Measurements from ENCODE around the gene LMAN1. TPM values are rescaled to one million over a fixed set of nuclear protein-coding genes. Genes with fewer than 3 reads are reported as not detected.

The LMAN1 gene
- total RNA-seq, 1 donor from 2014 or later = 123 TPM

GRCh38 chr18:59386909-59387686 lies 28.0 kb upstream of the LMAN1 start:
- Histone ChIP-seq H3K27ac (ENCODE audit: low read depth, low read length) (no peak overlapping the region), H3K9ac (ENCODE audit: low read length) (no peak overlapping the region), H3K4me3 (ENCODE audit: insufficient read depth, low read depth, low read length) (no peak overlapping the region), H3K4me2 (ENCODE audit: low read length) (no peak overlapping the region), H3K9me3 (ENCODE audit: insufficient read depth, low read depth, low read length) (no peaks in the 10 kb centered on the region), H3K36me3 (ENCODE audit: insufficient read depth, low read length) (no peaks in the 10 kb centered on the region), H3K4me1 (ENCODE audit: insufficient read depth, low read length) (no peaks in the 10 kb centered on the region), H3K27me3 (ENCODE audit: insufficient read depth, low read length) (peaks cover 6% of the 10 kb centered on the region), H4K20me1 (ENCODE audit: insufficient read depth, low read length) (no peaks in the 10 kb centered on the region), H2AFZ (ENCODE audit: low read depth, low read length) (peak overlapping the region; percentile 1), H3K79me2 (ENCODE audit: insufficient read depth, low read length) (no peaks in the 10 kb centered on the region)
- DNase-seq (ENCODE audit: low read depth) (no peak), FAIRE-seq (no peak)
- H3K4me1 Mint-ChIP-seq (ENCODE audit: low read depth, unreplicated experiment) = peaks cover 4% of the 10 kb centered on the region
- H3K4me3 Mint-ChIP-seq (ENCODE audit: unreplicated experiment) = no peak overlapping the region
- H3K9me3 Mint-ChIP-seq (ENCODE audit: unreplicated experiment) = no peaks in the 10 kb centered on the region
- no peaks in the 10 kb centered on the region for H3K36me3 Mint-ChIP-seq (ENCODE audit: low read depth, unreplicated experiment)
- TF ChIP-seq EZH2 (IDR thresholded peaks at IDR 0.05; ENCODE audit: insufficient read depth, low read length) (no peak), CTCF (IDR thresholded peaks at IDR 0.05; ENCODE audit: insufficient read depth, low read depth, low read length) (no peak)
- no peak overlapping the region for H3K27ac Mint-ChIP-seq (ENCODE audit: unreplicated experiment)
- peaks cover 6% of the 10 kb centered on the region for H3K27me3 Mint-ChIP-seq (ENCODE audit: low read depth, unreplicated experiment)

GRCh38 chr18:59385191-59385590 lies 26.1 kb upstream of the LMAN1 start:
- no peak overlapping the region for H3K27ac Mint-ChIP-seq (ENCODE audit: unreplicated experiment)
- no peaks in the 10 kb centered on the region for H3K9me3 ChIP-seq (ENCODE audit: insufficient read depth, low read depth, low read length)
- H3K9ac ChIP-seq (ENCODE audit: low read length) = no peak overlapping the region
- no peaks in the 10 kb centered on the region for H3K36me3 ChIP-seq (ENCODE audit: insufficient read depth, low read length)
- DNase-seq (ENCODE audit: low read depth) (no peak), FAIRE-seq (no peak)
- H3K4me1 Mint-ChIP-seq (ENCODE audit: low read depth, unreplicated experiment) = peaks cover 4% of the 10 kb centered on the region
- H3K27me3 ChIP-seq (ENCODE audit: insufficient read depth, low read length) = peaks cover 6% of the 10 kb centered on the region
- no peak overlapping the region for H3K4me3 Mint-ChIP-seq (ENCODE audit: unreplicated experiment)
- no peak overlapping the region for H3K4me3 ChIP-seq (ENCODE audit: insufficient read depth, low read depth, low read length)
- H2AFZ ChIP-seq (ENCODE audit: low read depth, low read length) = no peak overlapping the region
- peaks cover 8% of the 10 kb centered on the region for H3K27me3 Mint-ChIP-seq (ENCODE audit: low read depth, unreplicated experiment)
- no peak overlapping the region for H3K27ac ChIP-seq (ENCODE audit: low read depth, low read length)
- H3K36me3 Mint-ChIP-seq (ENCODE audit: low read depth, unreplicated experiment) = no peaks in the 10 kb centered on the region
- H3K79me2 ChIP-seq (ENCODE audit: insufficient read depth, low read length) = no peaks in the 10 kb centered on the region
- H4K20me1 ChIP-seq (ENCODE audit: insufficient read depth, low read length) = no peaks in the 10 kb centered on the region
- TF ChIP-seq EZH2 (IDR thresholded peaks at IDR 0.05; ENCODE audit: insufficient read depth, low read length) (no peak), CTCF (IDR thresholded peaks at IDR 0.05; ENCODE audit: insufficient read depth, low read depth, low read length) (no peak)
- H3K4me1 ChIP-seq (ENCODE audit: insufficient read depth, low read length) = no peaks in the 10 kb centered on the region
- H3K4me2 ChIP-seq (ENCODE audit: low read length) = no peak overlapping the region
- peaks cover 2% of the 10 kb centered on the region for H3K9me3 Mint-ChIP-seq (ENCODE audit: unreplicated experiment)

GRCh38 chr18:59383851-59384250 lies 24.8 kb upstream of the LMAN1 start:
- no peaks in the 10 kb centered on the region for H3K9me3 ChIP-seq (ENCODE audit: insufficient read depth, low read depth, low read length)
- H3K4me3 ChIP-seq (ENCODE audit: insufficient read depth, low read depth, low read length) = no peak overlapping the region
- peaks cover 11% of the 10 kb centered on the region for H3K27me3 ChIP-seq (ENCODE audit: insufficient read depth, low read length)
- Mint-ChIP-seq H3K27ac (ENCODE audit: unreplicated experiment) (no peak overlapping the region), H3K9me3 (ENCODE audit: unreplicated experiment) (peaks cover 6% of the 10 kb centered on the region), H3K4me1 (ENCODE audit: low read depth, unreplicated experiment) (peaks cover 3% of the 10 kb centered on the region), H3K27me3 (ENCODE audit: low read depth, unreplicated experiment) (peaks cover 11% of the 10 kb centered on the region), H3K36me3 (ENCODE audit: low read depth, unreplicated experiment) (no peaks in the 10 kb centered on the region), H3K4me3 (ENCODE audit: unreplicated experiment) (no peak overlapping the region)
- H3K79me2 ChIP-seq (ENCODE audit: insufficient read depth, low read length) = no peaks in the 10 kb centered on the region
- H3K4me2 ChIP-seq (ENCODE audit: low read length) = no peak overlapping the region
- TF ChIP-seq CTCF (IDR thresholded peaks at IDR 0.05; ENCODE audit: insufficient read depth, low read depth, low read length) (no peak), EZH2 (IDR thresholded peaks at IDR 0.05; ENCODE audit: insufficient read depth, low read length) (no peak)
- no peak for FAIRE-seq
- no peak for DNase-seq (ENCODE audit: low read depth)
- no peaks in the 10 kb centered on the region for H3K4me1 ChIP-seq (ENCODE audit: insufficient read depth, low read length)
- H3K36me3 ChIP-seq (ENCODE audit: insufficient read depth, low read length) = no peaks in the 10 kb centered on the region
- H3K9ac ChIP-seq (ENCODE audit: low read length) = no peak overlapping the region
- no peak overlapping the region for H2AFZ ChIP-seq (ENCODE audit: low read depth, low read length)
- no peak overlapping the region for H3K27ac ChIP-seq (ENCODE audit: low read depth, low read length)
- H4K20me1 ChIP-seq (ENCODE audit: insufficient read depth, low read length) = no peaks in the 10 kb centered on the region
